RWPE2 (cell line): ENCODE results near the gene ZNF786.

Experiments
- ATAC-seq: fragments of 200-7000 bp; cut with Tn5 transposase; 3 replicates; pipeline ENCODE4 v1.9.1; 2021; ENCODE audit warnings: low read depth
- DNase-seq: peaks from one replicate; pipeline ENCODE4 v3.0.0-alpha.2; 2020; ENCODE audit warnings: low spot score
- H3K27ac ChIP-seq: fragments of 450-650 bp; 2 replicates; pipeline ENCODE4 v1.5.1; 2017; ENCODE audit warnings: mild to moderate bottlenecking; ENCODE audit not compliant: poor library complexity, severe bottlenecking
- H3K27me3 ChIP-seq: fragments of 250-450 bp; sonication (Bioruptor Pico); 2 replicates; pipeline ENCODE4 v1.5.1; 2021; ENCODE audit warnings: mild to moderate bottlenecking, moderate library complexity; ENCODE audit not compliant: insufficient read depth, poor library complexity, severe bottlenecking
- H3K36me3 ChIP-seq: fragments of 250-450 bp; sonication (Bioruptor Pico); 2 replicates; pipeline ENCODE4 v1.5.1; 2020; ENCODE audit warnings: low read depth, mild to moderate bottlenecking, moderate library complexity
- H3K4me1 ChIP-seq: fragments of 250-450 bp; sonication (Bioruptor Pico); 2 replicates; pipeline ENCODE4 v1.5.1; 2021; ENCODE audit warnings: mild to moderate bottlenecking, moderate library complexity; ENCODE audit not compliant: insufficient read depth, poor library complexity, severe bottlenecking
- H3K4me3 ChIP-seq: fragments of 250-450 bp; sonication (Bioruptor Pico); 2 replicates; pipeline ENCODE4 v1.5.1; 2021; ENCODE audit warnings: mild to moderate bottlenecking, moderate library complexity; ENCODE audit not compliant: severe bottlenecking
- H3K9me3 ChIP-seq: fragments of 250-450 bp; sonication (Bioruptor Pico); 2 replicates; pipeline ENCODE4 v1.5.1; 2021; ENCODE audit warnings: mild to moderate bottlenecking, moderate library complexity; ENCODE audit not compliant: severe bottlenecking
- TF ChIP-seq, protein P1 (sequence below): fragments of 450-650 bp; IDR thresholded peaks from one replicate; pipeline ENCODE4 v1.5.1; 2017; ENCODE audit warnings: mild to moderate bottlenecking, moderate library complexity; ENCODE audit not compliant: poor library complexity, severe bottlenecking

ZNF786 gene

DNA sequence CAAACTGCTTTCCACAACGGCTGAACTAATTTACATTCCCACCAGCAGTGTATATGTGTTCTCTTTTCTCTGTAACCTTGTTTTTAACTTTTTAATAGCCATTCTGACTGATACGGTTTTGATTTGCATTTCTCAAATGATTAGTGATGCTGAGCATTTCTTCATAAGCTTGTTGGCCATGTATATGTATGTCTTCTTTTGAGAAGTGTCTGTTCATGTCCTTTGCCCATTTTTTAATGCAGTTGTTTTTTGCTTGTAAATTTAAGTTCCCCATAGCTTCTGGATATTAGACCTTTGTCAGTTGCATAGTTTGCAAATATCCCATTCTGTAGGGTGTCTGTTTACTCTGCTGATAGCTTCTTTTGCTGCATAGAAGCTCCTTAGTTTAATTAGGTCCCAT, 6.1 kb downstream of the ZNF786 start:
- no peak for DNase-seq
- no peaks in the 10 kb centered on the region for H3K27me3 ChIP-seq
- ATAC-seq = no peak
- TF ChIP-seq, protein P1, sequence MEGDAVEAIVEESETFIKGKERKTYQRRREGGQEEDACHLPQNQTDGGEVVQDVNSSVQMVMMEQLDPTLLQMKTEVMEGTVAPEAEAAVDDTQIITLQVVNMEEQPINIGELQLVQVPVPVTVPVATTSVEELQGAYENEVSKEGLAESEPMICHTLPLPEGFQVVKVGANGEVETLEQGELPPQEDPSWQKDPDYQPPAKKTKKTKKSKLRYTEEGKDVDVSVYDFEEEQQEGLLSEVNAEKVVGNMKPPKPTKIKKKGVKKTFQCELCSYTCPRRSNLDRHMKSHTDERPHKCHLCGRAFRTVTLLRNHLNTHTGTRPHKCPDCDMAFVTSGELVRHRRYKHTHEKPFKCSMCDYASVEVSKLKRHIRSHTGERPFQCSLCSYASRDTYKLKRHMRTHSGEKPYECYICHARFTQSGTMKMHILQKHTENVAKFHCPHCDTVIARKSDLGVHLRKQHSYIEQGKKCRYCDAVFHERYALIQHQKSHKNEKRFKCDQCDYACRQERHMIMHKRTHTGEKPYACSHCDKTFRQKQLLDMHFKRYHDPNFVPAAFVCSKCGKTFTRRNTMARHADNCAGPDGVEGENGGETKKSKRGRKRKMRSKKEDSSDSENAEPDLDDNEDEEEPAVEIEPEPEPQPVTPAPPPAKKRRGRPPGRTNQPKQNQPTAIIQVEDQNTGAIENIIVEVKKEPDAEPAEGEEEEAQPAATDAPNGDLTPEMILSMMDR = no peak
- no peak overlapping the region for H3K4me3 ChIP-seq
- H3K36me3 ChIP-seq = no peaks in the 10 kb centered on the region
- H3K4me1 ChIP-seq = peaks cover under 1% of the 10 kb centered on the region
- H3K27ac ChIP-seq = no peak overlapping the region
- H3K9me3 ChIP-seq = no peaks in the 10 kb centered on the region

DNA sequence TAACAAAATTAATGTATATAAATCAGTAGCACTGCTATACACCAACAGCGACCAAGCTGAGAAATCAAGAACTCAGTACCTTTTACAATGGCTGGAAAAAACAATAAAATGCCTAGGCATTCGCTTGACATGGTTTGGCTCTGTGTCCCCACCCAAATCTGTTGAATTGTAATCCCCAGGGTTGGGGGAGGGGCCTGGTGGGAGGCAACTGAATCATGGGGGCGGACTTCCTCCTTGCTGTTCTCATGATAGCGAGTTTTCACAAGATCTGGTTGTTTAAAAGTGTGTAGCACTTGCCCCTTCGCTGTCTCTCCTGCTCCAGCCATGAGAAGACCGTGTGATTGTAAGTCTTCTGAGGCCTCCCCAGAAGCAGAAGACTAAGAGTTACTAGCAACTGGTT, 8.6 kb downstream of the ZNF786 start:
- DNase-seq = no peak
- Histone ChIP-seq H3K27me3 (no peaks in the 10 kb centered on the region), H3K9me3 (no peaks in the 10 kb centered on the region), H3K36me3 (peaks cover 3% of the 10 kb centered on the region; the same call in 1 of the 2 replicates), H3K4me1 (no peaks in the 10 kb centered on the region), H3K4me3 (no peak overlapping the region), H3K27ac (no peak overlapping the region)
- TF ChIP-seq, protein P1 = no peak
- ATAC-seq = no peak

DNA sequence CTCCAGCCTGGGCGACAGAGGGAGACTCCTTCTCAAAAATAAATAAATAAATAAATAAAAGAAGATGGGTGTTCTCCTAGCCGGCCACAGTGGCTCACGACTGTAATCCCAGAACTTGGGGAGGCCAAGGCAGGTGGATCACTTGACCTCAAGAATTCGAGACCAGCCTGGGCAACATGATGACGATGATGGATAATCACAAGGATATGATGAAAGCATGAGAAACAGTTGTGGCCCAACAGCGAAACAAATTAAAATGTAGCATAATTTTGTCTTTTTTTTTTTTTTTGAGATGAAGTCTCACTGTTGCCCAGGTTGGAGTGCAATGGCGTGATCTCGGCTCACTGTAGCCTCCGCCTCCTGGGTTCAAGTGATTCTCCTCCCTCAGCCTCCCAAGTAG, 12.9 kb downstream of the ZNF786 start:
- H3K36me3 ChIP-seq = peaks cover 18% of the 10 kb centered on the region
- ATAC-seq (no peak), DNase-seq (no peak)
- H3K9me3 ChIP-seq = no peaks in the 10 kb centered on the region
- H3K27me3 ChIP-seq = no peaks in the 10 kb centered on the region
- no peak overlapping the region for H3K27ac ChIP-seq
- H3K4me3 ChIP-seq = no peak overlapping the region
- H3K4me1 ChIP-seq = no peaks in the 10 kb centered on the region
- TF ChIP-seq, protein P1 = no peak

DNA sequence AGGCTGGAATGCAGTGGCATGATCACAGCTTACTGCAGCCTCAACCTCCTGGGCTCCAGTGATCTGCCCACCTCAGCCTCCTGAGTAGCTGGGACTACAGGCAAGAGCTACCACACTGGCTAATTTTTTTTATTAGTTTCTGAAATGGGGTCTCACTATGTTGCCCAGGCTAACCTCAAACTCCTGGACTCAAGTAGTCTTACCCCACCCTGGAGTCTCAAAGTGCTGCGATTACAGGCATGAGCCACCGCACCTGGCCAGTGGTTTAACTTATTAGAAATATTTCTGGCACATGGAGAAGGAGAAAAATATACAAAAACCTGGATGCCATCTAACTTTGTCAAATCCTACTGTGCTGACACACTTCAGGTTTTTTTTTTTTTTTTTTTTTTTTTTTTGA, 15.2 kb downstream of the ZNF786 start:
- TF ChIP-seq, protein P1 = no peak
- no peaks in the 10 kb centered on the region for H3K4me1 ChIP-seq
- no peaks in the 10 kb centered on the region for H3K9me3 ChIP-seq
- peaks cover 30% of the 10 kb centered on the region for H3K36me3 ChIP-seq
- DNase-seq = no peak
- no peak overlapping the region for H3K27ac ChIP-seq
- no peaks in the 10 kb centered on the region for H3K27me3 ChIP-seq
- H3K4me3 ChIP-seq = no peak overlapping the region
- ATAC-seq = no peak

DNA sequence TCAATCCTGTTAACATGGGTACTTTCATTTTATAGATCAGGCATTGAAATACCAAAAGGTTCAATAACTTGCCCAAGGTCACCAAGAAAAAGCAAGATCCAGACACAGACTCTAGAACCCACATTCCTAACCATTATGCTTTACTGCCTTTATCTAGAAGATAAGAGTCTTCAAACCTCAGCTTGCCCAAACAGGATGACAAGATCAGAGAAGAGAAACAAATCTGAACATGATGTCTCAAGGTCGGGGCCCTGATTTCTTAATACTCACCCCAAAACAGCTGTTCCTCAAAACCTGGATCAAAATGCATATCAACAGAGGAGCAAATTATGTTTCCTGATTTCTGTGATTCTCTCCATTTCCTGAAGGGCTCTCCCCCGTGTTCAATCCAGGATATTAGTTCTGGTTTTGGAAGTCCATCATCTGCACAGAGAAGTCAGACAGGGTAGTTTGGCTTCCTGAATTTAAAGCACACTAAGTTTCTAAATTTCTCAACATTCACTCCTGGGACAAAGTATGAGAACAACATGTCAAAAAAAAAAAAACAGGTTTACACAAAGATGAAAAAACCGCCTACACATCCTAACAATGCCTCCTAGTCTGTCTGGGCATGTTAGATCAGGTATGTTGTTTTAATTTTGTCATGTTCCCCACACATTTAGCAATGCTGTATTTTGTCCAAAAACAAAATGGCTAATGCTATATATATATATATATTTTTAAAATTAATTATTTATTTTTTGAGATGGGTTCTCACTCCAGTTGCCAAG, 16.2 kb downstream of the ZNF786 start:
- H3K4me1 ChIP-seq = no peaks in the 10 kb centered on the region
- H3K36me3 ChIP-seq = peaks cover 32% of the 10 kb centered on the region
- H3K27ac ChIP-seq = no peak overlapping the region
- no peak overlapping the region for H3K4me3 ChIP-seq
- no peak; the same call in 2 of the 3 replicates for ATAC-seq
- no peak for DNase-seq
- TF ChIP-seq, protein P1 = no peak
- H3K9me3 ChIP-seq = no peaks in the 10 kb centered on the region
- H3K27me3 ChIP-seq = no peaks in the 10 kb centered on the region
